AG09309 (cell line): ENCODE measurements around the gene IQCF6.
A peak's percentile ranks its signal among the peaks of the same experiment; 100 is the strongest.
"Not testable (repeated sequence)": the region's sequence is repeated elsewhere in the genome, so short reads cannot be mapped to it uniquely, and the experiment has no call there.

Source experiments
- DNase-seq: peaks from one replicate; pipeline ENCODE4 v3.0.0-alpha.2; 2010; ENCODE audit warnings: low read depth
- H3K4me3 ChIP-seq: 2 replicates; pipeline ENCODE4 v1.5.1; 2011; ENCODE audit warnings: mild to moderate bottlenecking, low read depth, low read length, moderate library complexity; ENCODE audit not compliant: control insufficient read depth
- TF ChIP-seq, protein P1 (sequence below): IDR thresholded peaks from 2 replicates; pipeline ENCODE4 v1.5.1; 2011; ENCODE audit warnings: mild to moderate bottlenecking, low read depth, low read length, inconsistent platforms; ENCODE audit not compliant: insufficient read depth, control insufficient read depth; ENCODE audit errors: missing control alignments

Gene IQCF6

DNA sequence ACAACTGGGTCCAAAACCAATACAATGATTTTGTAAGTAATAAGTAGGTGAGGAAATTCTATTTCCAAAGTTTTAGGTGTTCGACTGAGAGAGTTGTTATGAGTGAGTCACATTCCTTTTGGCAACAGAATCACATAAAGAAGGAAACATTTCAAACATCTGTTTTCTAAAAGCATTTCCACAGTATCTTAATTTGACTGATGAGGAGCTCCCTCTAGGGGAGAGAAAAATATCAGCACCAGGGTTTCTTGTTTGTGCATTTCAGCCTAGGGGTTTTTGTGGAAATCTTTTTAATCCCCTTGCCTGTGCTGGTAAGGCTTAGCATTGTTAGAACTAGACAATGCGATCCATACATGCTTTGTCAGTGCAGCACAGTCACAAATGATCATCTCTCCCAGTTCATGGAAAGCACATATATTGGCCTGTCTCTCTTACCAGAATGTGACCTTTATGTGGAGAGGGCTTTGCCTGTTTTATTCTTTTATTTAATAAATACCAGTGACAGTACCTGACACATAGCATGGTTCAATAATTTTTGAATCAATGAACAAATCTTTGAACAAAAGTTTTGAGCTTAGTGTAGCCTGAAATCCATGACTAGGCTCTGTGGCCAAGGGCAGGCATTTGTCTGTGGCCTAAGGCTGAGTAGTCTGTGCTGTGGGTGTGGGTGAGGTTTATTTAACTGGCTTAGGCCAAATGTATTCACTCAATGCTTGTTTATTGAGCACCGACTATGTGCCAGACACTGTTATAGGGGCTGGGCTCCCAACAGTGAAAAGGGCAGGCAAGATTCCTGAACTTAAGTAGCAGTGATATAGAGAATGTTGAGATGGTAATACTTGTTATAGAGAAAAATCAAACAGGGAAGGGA lies 21.1 kb upstream of the IQCF6 start:
- peak; percentile 57 for DNase-seq
- TF ChIP-seq, protein P1, sequence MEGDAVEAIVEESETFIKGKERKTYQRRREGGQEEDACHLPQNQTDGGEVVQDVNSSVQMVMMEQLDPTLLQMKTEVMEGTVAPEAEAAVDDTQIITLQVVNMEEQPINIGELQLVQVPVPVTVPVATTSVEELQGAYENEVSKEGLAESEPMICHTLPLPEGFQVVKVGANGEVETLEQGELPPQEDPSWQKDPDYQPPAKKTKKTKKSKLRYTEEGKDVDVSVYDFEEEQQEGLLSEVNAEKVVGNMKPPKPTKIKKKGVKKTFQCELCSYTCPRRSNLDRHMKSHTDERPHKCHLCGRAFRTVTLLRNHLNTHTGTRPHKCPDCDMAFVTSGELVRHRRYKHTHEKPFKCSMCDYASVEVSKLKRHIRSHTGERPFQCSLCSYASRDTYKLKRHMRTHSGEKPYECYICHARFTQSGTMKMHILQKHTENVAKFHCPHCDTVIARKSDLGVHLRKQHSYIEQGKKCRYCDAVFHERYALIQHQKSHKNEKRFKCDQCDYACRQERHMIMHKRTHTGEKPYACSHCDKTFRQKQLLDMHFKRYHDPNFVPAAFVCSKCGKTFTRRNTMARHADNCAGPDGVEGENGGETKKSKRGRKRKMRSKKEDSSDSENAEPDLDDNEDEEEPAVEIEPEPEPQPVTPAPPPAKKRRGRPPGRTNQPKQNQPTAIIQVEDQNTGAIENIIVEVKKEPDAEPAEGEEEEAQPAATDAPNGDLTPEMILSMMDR = peak; percentile 71
- H3K4me3 ChIP-seq = no peak overlapping the region

- no peak for DNase-seq
- no peak overlapping the region for H3K4me3 ChIP-seq
- TF ChIP-seq, protein P1 = no peak
Measured at GRCh38 chr3:51798411-51798963, 19.4 kb upstream of the IQCF6 start.

DNA sequence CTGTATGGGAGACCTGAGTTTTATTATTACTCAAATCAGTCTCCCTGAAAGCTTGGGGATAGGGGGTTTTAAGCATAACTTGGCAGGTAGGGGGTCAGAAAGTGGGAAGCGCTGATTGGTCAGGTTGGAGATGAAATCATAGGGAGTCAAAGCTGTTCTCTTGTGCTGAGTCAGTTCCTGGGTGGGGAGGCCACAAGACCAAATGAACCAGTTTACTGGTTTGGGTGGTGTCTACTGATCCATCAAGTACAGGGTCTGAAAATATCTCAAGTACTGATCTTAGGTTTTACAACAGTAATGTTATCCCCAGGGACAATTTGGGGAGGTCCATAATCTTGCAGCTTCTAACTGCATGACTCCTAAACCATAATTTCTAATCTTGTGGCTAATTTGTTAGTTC lies 17.8 kb upstream of the IQCF6 start:
- TF ChIP-seq, protein P1 = no peak
- no peak for DNase-seq
- H3K4me3 ChIP-seq = no peak overlapping the region

DNA sequence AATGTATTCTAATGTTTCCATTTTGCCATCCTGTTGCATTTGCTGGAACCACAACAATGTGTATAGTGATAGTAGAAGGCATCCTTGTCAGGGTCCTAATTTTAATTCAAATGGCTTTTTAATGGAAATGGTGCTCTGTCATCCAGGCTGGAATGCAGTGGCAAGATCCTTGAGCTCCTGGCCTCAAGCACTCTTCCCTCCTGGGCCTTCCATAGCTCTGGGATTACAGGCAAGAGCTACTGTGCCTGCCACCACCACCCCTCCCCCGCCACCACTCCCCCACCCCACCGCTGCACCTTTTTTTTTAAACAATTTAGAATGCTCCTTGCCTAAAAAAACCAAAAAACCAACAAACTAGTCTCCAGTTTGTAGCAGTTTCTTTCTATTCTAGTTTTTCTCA lies 15.2 kb upstream of the IQCF6 start:
- DNase-seq = no peak
- TF ChIP-seq, protein P1 = no peak
- H3K4me3 ChIP-seq = no peak overlapping the region

GRCh38 chr3:51792206-51792605 lies 13.2 kb upstream of the IQCF6 start:
- no peak for DNase-seq
- TF ChIP-seq, protein P1 = no peak
- no peak overlapping the region for H3K4me3 ChIP-seq

DNA sequence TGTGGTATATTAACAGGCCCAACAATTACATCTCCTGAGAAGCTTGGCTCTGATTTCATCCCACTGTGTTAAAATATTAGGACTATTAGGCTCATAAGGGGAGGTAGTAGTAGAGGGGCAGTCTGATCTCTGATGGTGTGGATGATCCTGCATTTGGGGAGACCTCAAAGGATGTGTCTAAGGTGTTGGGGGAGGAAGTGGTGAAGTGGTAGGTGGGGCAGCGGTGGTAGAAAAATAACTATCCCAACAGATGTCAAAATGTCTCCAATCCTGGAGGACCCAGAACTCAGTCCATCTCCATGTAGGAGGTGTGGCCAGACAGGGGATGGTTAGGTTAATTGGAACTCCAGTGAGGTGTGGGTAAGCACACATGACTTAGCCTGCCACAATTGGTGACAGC lies 10.4 kb upstream of the IQCF6 start:
- TF ChIP-seq, protein P1 = no peak
- no peak for DNase-seq
- no peak overlapping the region for H3K4me3 ChIP-seq

DNA sequence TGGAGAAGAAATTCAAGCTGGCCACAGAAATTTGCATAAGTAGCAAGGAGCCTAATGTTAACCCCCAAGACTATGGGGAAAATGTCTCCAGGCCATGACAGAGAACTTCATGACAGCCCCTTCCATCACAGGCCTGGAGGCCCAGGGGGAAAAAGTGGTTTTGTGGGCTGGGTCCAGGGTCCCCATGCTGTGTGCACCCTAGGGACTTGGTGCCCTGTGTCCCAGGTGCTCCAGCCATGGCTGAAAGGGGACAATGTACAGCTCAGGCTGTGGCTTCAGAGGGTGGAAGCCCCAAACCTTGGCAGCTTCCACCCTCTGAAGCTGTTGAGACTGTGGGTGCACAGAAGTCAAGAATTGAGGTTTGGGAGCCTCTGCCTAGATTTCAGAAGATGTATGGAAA lies 8.5 kb upstream of the IQCF6 start:
- not testable (repeated sequence) for H3K4me3 ChIP-seq, DNase-seq
